OCI-LY7 (cell line): Measurements from ENCODE around the gene NHLRC4. TPM values are rescaled to one million over a fixed set of nuclear protein-coding genes. Genes with fewer than 3 reads are reported as not detected.

ENCODE experiments used
- BruUV-seq: library from RNA; stranded (reverse); fragments of 400-500 nt; replicated peaks from 2 replicates; lab custom pipeline; 2021; lab: Mats Ljungman, UMichigan
- CTCF ChIA-PET: fragments of 300-600 bp; sonication (Branson Sonifier 250); formaldehyde crosslinking; loops from one replicate; lab custom pipeline; 2022; ENCODE audit warnings: antibody characterized with exemption; ENCODE audit not compliant: unreplicated experiment; lab: Charles Lee
- POLR2A ChIA-PET: fragments of 300-600 bp; sonication (Branson Sonifier 250); formaldehyde crosslinking; loops from one replicate; lab custom pipeline; 2022; ENCODE audit warnings: antibody characterized with exemption; lab: Charles Lee
- DNase-seq: peaks from one replicate; pipeline ENCODE4 v3.0.0-alpha.2; 2015; ENCODE audit warnings: low spot score
- H2AFZ ChIP-seq: fragments of 200-600 bp; sonication (generic), shearing (Covaris generic); 2 replicates; pipeline ENCODE4 v1.6.1; 2014; ENCODE audit warnings: mild to moderate bottlenecking, antibody characterized with exemption, low read length, moderate library complexity
- H3K27ac ChIP-seq: fragments of 200-600 bp; sonication (generic); 2 replicates; pipeline ENCODE4 v1.5.1; 2014; ENCODE audit warnings: mixed run types, low read depth, mild to moderate bottlenecking, moderate library complexity, low read length, inconsistent platforms; ENCODE audit not compliant: poor library complexity, severe bottlenecking
- H3K36me3 ChIP-seq: fragments of 200-600 bp; sonication (generic); 2 replicates; pipeline ENCODE4 v1.6.1; 2014; ENCODE audit warnings: mild to moderate bottlenecking, antibody characterized with exemption, low read length, moderate library complexity, mixed read lengths; ENCODE audit not compliant: insufficient read depth
- H3K4me1 ChIP-seq: fragments of 200-600 bp; sonication (generic); 2 replicates; pipeline ENCODE4 v1.5.1; 2014; ENCODE audit warnings: mild to moderate bottlenecking, low read length; ENCODE audit not compliant: insufficient read depth, poor library complexity, severe bottlenecking
- H3K4me2 ChIP-seq: fragments of 200-600 bp; sonication (generic); 2 replicates; pipeline ENCODE4 v1.6.1; 2014; ENCODE audit warnings: mild to moderate bottlenecking, low read length
- H3K4me3 ChIP-seq: fragments of 200-600 bp; sonication (generic); 2 replicates; pipeline ENCODE4 v1.5.1; 2014; ENCODE audit warnings: mild to moderate bottlenecking, low read depth, low read length; ENCODE audit not compliant: poor library complexity, severe bottlenecking
- H3K79me2 ChIP-seq: fragments of 200-600 bp; sonication (generic); 2 replicates; pipeline ENCODE4 v1.6.1; 2016; ENCODE audit warnings: low read depth, mild to moderate bottlenecking, low read length, moderate library complexity, mixed read lengths; ENCODE audit not compliant: insufficient read depth
- H3K9me2 ChIP-seq: fragments of 200-600 bp; sonication (generic); 2 replicates; pipeline ENCODE4 v1.6.1; 2016; ENCODE audit warnings: mild to moderate bottlenecking, low read length, mixed read lengths; ENCODE audit not compliant: insufficient read depth
- H3K9me3 ChIP-seq: fragments of 200-600 bp; sonication (generic); 2 replicates; pipeline ENCODE4 v1.6.1; 2014; ENCODE audit warnings: mild to moderate bottlenecking, mixed run types, low read length, mixed read lengths
- H4K20me1 ChIP-seq: fragments of 200-600 bp; sonication (generic); 2 replicates; pipeline ENCODE4 v1.6.1; 2014; ENCODE audit warnings: mild to moderate bottlenecking, antibody characterized with exemption, low read length, moderate library complexity, mixed read lengths; ENCODE audit not compliant: insufficient read depth
- EZH2phosphoT487 ChIP-seq: fragments of 200-600 bp; sonication (generic); IDR thresholded peaks from 2 replicates; pipeline ENCODE4 v1.6.1; 2018; ENCODE audit warnings: low read depth, borderline replicate concordance, mild to moderate bottlenecking, mixed run types, antibody characterized with exemption, low read length, moderate library complexity, mixed read lengths
- intact Hi-C: fragments of 100-400 bp; cut with micrococcal nuclease; formaldehyde crosslinking; loops from one replicate; pipeline ENCODE4 v1.10.0; 2022; ENCODE audit not compliant: unreplicated experiment
- total RNA-seq, 2 experiments: library from RNA; depleted of rRNA in 1 of 2; stranded (reverse); fragments of >200 nt in 1 of 2; shearing (Covaris generic) in 1 of 2; gene quantifications; 2 replicates each; pipeline ENCODE4 v1.2.3, GENCODE V29; 2014 to 2022
- TF ChIP-seq, protein P1 (sequence below): fragments of 200-600 bp; sonication (generic); conservative IDR thresholded peaks from 2 replicates; pipeline ENCODE4 v1.5.1; 2014; ENCODE audit warnings: mild to moderate bottlenecking, antibody characterized with exemption, low read length, moderate library complexity, mixed read lengths

The NHLRC4 gene
- total RNA-seq, 2 experiments from 2014 or later = 2.5 to 3.7 TPM

DNA sequence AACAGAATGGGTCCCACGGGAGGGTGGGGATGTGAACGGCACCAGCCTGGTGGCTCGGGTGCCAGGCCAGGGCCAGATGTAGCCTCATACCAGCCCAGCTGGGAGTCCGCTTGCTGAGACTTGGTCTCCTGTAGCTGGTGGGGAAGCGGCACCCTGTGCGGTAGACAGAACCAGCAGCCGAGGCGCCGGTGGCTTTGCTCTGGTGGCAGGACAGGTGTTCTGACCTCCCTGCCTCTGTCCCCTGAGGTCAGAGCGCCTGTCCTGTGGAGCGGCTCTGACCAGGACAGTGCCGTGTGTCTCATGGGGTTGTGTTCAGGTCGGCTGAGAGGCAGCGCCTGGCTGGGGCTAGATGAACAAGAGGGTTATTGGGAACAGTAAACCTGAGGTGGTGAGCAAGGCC is 43.2 kb downstream of the NHLRC4 start:
- Histone ChIP-seq H3K79me2 (no peaks in the 10 kb centered on the region), H3K27ac (no peak overlapping the region), H3K9me2 (no peaks in the 10 kb centered on the region), H4K20me1 (no peaks in the 10 kb centered on the region), H3K9me3 (0 out of 2 replicates have a peak, but pooled peaks cover 3% of the 10 kb centered on the region), H3K36me3 (peaks cover 7% of the 10 kb centered on the region; the same call in 1 of the 2 replicates), H3K4me2 (no peak overlapping the region), H3K4me3 (no peak overlapping the region), H2AFZ (no peak overlapping the region), H3K4me1 (no peaks in the 10 kb centered on the region)
- BruUV-seq = no TSS peak
- no peak for TF ChIP-seq EZH2phosphoT487
- TF ChIP-seq, protein P1, sequence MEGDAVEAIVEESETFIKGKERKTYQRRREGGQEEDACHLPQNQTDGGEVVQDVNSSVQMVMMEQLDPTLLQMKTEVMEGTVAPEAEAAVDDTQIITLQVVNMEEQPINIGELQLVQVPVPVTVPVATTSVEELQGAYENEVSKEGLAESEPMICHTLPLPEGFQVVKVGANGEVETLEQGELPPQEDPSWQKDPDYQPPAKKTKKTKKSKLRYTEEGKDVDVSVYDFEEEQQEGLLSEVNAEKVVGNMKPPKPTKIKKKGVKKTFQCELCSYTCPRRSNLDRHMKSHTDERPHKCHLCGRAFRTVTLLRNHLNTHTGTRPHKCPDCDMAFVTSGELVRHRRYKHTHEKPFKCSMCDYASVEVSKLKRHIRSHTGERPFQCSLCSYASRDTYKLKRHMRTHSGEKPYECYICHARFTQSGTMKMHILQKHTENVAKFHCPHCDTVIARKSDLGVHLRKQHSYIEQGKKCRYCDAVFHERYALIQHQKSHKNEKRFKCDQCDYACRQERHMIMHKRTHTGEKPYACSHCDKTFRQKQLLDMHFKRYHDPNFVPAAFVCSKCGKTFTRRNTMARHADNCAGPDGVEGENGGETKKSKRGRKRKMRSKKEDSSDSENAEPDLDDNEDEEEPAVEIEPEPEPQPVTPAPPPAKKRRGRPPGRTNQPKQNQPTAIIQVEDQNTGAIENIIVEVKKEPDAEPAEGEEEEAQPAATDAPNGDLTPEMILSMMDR = no peak
- ChIA-PET POLR2A (no interaction called here), CTCF (interaction anchor here (0.6 kb wide), 1 partner anchor 127 kb away, joined by 3 read pairs; no protein-coding TSS in a partner anchor)
- intact Hi-C loops = no loop called here
- DNase-seq = no peak

DNA sequence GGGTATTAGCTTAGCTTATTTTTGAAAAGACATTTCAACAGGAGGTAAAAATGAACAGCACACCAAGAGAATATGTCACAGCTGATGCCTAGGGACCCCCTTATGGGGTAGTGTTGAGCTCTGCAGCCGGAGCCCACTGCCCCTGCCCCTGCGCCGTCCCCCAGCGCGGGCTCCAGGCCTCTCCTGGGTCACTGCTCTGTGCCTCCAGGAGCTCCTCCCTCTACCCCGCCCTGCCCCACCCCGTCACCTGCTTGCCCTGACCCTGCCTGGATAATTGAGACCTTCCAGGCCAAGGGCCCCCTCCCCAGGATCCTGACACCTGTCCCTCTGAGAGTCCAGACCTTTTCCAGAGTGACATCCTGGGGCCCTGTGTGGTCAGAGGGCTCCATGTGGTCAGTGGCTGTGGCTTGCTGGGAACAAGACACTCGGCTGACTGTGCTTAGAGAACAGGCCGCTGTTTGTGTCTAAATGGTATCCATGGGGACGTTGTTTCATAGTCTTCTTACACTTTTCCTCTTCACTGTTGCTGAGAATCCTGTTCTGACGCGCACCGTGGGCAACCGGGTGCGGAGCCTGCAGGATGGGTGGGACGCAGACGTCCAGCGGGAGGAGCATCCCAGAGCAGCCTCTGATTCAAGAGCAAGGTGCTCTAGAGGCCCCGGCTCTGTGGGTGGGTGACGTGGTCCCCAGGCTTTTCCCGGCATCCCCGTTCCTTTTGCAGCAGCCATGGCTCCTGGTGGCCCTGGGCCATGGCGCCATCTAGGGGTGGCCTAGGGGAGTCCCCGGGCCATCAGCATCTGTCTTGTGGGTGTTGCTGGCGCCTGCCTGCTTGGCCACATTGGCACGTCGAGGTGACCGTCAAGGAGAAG is 43.9 kb downstream of the NHLRC4 start:
- H3K9me3 ChIP-seq = no peaks in the 10 kb centered on the region
- H3K36me3 ChIP-seq = no peaks in the 10 kb centered on the region; the same call in 1 of the 2 replicates
- no peaks in the 10 kb centered on the region for H4K20me1 ChIP-seq
- H3K4me3 ChIP-seq = no peak overlapping the region
- no TSS peak for BruUV-seq
- TF ChIP-seq EZH2phosphoT487 = no peak
- TF ChIP-seq, protein P1 = peak; percentile 75
- intact Hi-C loops = no loop called here
- H3K4me1 ChIP-seq = no peaks in the 10 kb centered on the region
- ChIA-PET CTCF (interaction anchor here (0.6 kb wide), 1 partner anchor 128 kb away, joined by 3 read pairs; no protein-coding TSS in a partner anchor), POLR2A (interaction anchor here (0.6 kb wide), 1 partner anchor 170 kb away, joined by 5 read pairs; no protein-coding TSS in a partner anchor)
- no peaks in the 10 kb centered on the region for H3K79me2 ChIP-seq
- no peak overlapping the region for H2AFZ ChIP-seq
- no peak overlapping the region for H3K27ac ChIP-seq
- H3K9me2 ChIP-seq = no peaks in the 10 kb centered on the region
- no peak overlapping the region for H3K4me2 ChIP-seq
- DNase-seq = peak; percentile 31

DNA sequence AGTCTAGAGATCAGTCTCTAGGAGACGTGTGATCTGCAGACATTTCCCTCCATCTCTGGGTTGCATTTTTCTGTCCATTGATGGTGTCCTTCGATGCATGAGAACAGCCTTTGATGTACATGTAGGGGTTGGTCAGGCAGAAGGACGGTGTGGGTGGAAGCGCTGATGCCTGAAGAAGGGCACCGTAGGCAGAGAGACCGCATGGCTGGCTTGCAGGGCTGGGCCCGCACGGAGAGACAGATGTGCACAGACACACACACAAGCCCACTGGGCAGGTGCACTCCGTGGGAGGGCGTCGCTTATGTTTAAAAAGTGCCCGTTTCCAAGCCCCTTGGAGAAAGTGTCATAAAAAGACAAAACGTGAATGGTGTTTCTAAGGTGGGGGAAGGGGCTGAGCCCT is 48.3 kb downstream of the NHLRC4 start:
- ChIA-PET POLR2A (no interaction called here), CTCF (no interaction called here)
- H3K4me2 ChIP-seq = no peak overlapping the region
- no peak for TF ChIP-seq EZH2phosphoT487
- TF ChIP-seq, protein P1 = no peak
- H3K4me3 ChIP-seq = no peak overlapping the region
- H4K20me1 ChIP-seq = no peaks in the 10 kb centered on the region
- no peaks in the 10 kb centered on the region for H3K4me1 ChIP-seq
- no peaks in the 10 kb centered on the region for H3K79me2 ChIP-seq
- H3K36me3 ChIP-seq = no peaks in the 10 kb centered on the region
- DNase-seq = no peak
- intact Hi-C loops = no loop called here
- H3K9me2 ChIP-seq = no peaks in the 10 kb centered on the region
- BruUV-seq = no TSS peak
- H3K27ac ChIP-seq = no peak overlapping the region
- no peak overlapping the region for H2AFZ ChIP-seq
- no peaks in the 10 kb centered on the region for H3K9me3 ChIP-seq
